Measurements from ENCODE around the gene LRRC1. TPM values are rescaled to one million over a fixed set of nuclear protein-coding genes. Genes with fewer than 3 reads are reported as not detected.
A peak's percentile ranks its signal among the peaks of the same experiment; 100 is the strongest.

LRRC1 gene
- total and polyA plus RNA-seq, 2 experiments from 2014 or later, result 11.3 to 16.6 TPM

GRCh38 chr6:53811746-53812145, 16.9 kb downstream of the LRRC1 start:
- H3K4me1 Mint-ChIP-seq, result peaks cover 49% of the 10 kb centered on the region
- H3K79me2 ChIP-seq (replicated peaks; ENCODE audit: insufficient read depth), result peaks cover 60% of the 10 kb centered on the region

More at GRCh38 chr6:53811746-53812145, 16.9 kb downstream of the LRRC1 start:
- Histone ChIP-seq H2AFZ (no peak overlapping the region), H3F3A (replicated peaks; ENCODE audit: low read depth) (no peaks in the 10 kb centered on the region), H3K4me1 (ENCODE audit: insufficient read depth) (peaks cover 16% of the 10 kb centered on the region), H3K4me2 (no peak overlapping the region), H4K20me1 (replicated peaks; ENCODE audit: insufficient read depth) (no peaks in the 10 kb centered on the region; the same call in none of the 2 replicates), H3K27me3 (ENCODE audit: insufficient read depth) (no peaks in the 10 kb centered on the region), H3K36me3 (ENCODE audit: insufficient read depth) (no peaks in the 10 kb centered on the region), H3K9me2 (ENCODE audit: insufficient read depth) (peaks cover 4% of the 10 kb centered on the region; the same call in 1 of the 2 replicates), H3K4me3 (no peak overlapping the region), H3K27ac (ENCODE audit: low read depth) (no peak overlapping the region)
- Mint-ChIP-seq H3K27ac (no peak overlapping the region), H3K4me3 (no peak overlapping the region), H3K27me3 (ENCODE audit: insufficient read depth, low read depth, poor library complexity) (peaks cover 4% of the 10 kb centered on the region), H3K9me3 (no peaks in the 10 kb centered on the region), H3K36me3 (ENCODE audit: low read depth) (no peaks in the 10 kb centered on the region)
- TF ChIP-seq REST (IDR thresholded peaks at IDR 0.05; ENCODE audit: unreplicated experiment), result no peak
- TF ChIP-seq CREB1 (CRISPR knock-in tag; IDR thresholded peaks at IDR 0.05; ENCODE audit: low read depth), result no peak
- TF ChIP-seq JUNB (IDR thresholded peaks at IDR 0.05; ENCODE audit: unreplicated experiment), result no peak
- no peak for TF ChIP-seq ZNF331 (CRISPR knock-in tag; IDR thresholded peaks at IDR 0.05; ENCODE audit: low read depth)
- TF ChIP-seq EZH2phosphoT487 (IDR thresholded peaks at IDR 0.05; ENCODE audit: unreplicated experiment), result no peak
- TF ChIP-seq STAT1 (IDR thresholded peaks at IDR 0.05; ENCODE audit: unreplicated experiment), result no peak
- TF ChIP-seq NANOG (IDR thresholded peaks at IDR 0.05; ENCODE audit: borderline replicate concordance), result no peak
- no peak for TF ChIP-seq POLR2AphosphoS5 (IDR thresholded peaks at IDR 0.05; ENCODE audit: low read depth)
- no peak for TF ChIP-seq ETS1 (IDR thresholded peaks at IDR 0.05)
- TF ChIP-seq ZNF462 (CRISPR knock-in tag; IDR thresholded peaks at IDR 0.05), result no peak
- no peak for TF ChIP-seq EZH2 (IDR thresholded peaks at IDR 0.05; ENCODE audit: low read depth, unreplicated experiment)
- no peak for TF ChIP-seq ZNF114 (CRISPR knock-in tag; IDR thresholded peaks at IDR 0.05)
- TF ChIP-seq CTCF (conservative IDR thresholded peaks at IDR 0.05; ENCODE audit: low read depth in 2 of 2), result no peak
- ATAC-seq, result peak; percentile 66
- DNase-seq (ENCODE audit: low spot score), result no peak
